DMS53 treated with DMSO at 0.1 percent for 48 hours (cell line): ENCODE measurements around the gene ZNF655.
A peak's percentile ranks its signal among the peaks of the same experiment; 100 is the strongest.

Experiments
- DNase-seq: peaks from one replicate; lab custom pipeline; 2025; ENCODE audit not compliant: unreplicated experiment; lab: John Stamatoyannopoulos, UW

ZNF655 gene

DNA sequence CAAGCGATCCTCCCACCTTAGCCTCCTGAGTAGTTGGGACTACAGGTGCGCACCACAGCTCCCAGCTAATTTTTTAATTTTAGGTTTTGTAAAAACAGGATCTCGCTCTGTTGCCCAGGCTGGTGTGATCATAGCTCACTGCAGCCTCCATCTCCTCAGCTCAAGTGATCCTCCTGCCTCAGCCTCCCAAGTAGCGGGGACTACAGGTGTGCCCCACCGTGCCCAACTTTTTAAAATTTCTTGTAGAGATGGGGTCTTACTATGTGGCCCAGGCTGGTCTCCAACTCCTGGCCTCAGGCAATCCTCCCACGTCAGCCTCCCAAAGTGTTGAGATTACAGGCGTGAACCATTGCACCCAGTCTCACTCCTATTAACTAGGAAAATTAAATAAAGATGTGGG is 47.1 kb downstream of the ZNF655 start:
- no peak for DNase-seq

DNA sequence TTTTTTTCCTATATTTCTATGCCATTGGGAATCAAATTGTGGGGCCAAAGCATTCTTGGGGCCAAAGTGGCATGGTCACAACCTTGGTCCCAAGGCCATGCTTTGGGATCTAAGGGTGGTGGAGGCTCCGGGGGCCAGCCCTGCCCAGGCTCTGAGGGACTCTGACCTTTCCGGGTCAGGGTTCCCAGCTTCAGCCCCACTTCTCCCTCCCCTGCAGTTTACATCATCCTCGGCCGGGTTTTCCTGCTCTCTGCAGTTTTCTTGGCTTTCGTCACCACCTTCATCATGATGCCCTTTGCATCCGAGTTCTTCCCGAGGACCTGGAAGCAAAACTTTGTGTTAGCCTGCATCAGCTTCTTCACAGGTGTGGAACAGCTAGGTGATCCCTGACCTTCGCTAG is 48.1 kb downstream of the ZNF655 start:
- no peak for DNase-seq

DNA sequence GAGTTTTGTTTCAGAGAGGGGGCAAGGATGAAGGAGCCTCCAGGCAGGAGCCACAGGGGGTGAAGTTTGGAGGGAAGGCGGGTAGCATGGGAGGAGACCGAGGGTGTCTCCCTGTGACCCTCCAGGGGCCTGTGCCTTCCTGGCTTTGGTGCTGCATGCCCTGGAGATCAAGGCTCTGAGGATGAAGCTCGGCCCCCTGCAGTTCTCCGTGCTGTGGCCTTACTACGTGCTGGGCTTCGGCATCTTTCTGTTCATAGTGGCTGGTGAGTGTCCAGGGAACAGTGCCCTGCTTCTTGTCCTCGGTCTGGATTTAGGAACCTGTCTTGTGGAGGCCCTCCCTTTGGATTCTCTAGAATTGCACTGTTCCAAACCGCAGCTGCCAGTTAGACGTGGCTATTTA is 49.1 kb downstream of the ZNF655 start:
- no peak for DNase-seq

DNA sequence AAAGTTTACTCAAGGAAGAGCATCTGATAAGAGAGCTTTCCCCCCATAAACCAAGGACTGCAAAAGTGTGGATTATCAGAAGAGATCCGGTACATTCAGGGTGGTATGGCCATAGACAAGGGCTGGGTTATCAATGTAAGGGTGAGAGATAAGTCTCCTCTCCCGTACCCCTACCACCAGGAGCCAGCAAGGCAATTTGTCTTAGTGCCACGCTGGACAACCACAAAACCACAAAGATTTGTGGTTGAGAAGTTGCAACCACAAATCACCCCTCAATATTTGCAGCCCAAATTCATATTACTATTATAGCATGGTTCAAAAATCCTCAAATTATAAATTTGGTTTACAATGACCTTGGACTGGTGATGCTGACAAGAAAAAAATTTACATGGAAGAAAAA is 56.1 kb downstream of the ZNF655 start:
- no peak for DNase-seq

DNA sequence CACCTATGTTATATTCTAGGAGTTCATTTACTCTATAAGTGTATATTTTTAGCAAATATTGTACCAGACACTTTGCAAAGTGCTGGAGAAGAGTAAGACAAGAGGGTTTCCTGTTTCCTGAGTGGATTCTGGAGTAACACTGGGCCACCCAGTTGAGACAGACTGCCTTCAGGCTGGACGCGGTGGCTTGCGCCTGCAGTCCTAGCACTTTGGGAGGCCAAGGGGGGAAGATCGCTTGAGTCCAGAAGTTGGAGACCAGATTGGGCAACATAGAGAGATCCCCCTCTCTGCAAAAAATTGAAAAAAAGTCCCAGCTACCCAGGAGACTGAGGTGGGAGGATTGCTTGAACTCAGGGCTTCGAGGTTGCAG is 57.5 kb downstream of the ZNF655 start:
- DNase-seq: no peak

DNA sequence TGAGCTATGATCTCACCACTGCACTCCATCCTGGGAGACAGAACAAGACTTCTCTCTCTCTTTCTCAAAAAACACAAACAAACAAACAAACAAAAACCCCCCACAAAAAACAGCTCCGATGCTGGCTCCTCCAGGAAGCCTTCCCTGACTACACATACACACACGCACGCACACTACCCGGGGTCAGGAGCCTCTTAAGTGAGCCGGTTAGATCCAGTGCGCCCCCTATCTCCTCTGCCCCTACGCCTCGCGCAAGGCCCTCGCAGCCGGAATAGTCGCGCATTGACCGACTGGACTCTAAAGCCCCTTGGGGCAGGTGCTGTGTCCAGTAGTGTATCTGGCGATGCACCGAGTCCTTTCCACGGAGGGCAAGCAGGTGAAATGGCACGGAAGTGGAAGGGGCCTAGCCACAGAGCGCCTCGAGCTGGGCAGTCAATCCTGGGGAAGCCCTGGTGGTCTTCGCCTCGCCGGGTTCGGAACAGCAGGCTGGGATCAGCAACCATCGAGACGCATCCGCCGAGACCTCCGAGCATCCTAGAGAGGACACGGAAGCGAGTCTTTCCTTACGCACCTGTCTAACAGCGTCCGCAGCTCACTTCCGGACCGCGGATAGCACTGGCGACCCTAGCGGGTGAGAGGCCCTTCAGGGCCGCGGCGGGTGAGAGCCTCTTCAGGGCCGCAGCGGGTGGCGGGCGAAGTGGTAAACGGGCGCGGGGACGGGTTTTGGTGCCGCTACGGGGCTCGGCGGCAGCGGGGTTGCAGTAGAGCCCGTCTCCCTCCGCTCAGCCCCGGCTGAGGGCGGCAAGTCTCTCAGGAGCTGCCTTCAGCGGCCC is 58.1 kb downstream of the ZNF655 start, which contains the start of gene ZSCAN25:
Gene ZSCAN25 (plus strand): TSS at position 588 of the 833 bp plus-strand sequence. CDS start 2,661 bp downstream, outside the sequence.
- DNase-seq: peak; percentile 93

DNA sequence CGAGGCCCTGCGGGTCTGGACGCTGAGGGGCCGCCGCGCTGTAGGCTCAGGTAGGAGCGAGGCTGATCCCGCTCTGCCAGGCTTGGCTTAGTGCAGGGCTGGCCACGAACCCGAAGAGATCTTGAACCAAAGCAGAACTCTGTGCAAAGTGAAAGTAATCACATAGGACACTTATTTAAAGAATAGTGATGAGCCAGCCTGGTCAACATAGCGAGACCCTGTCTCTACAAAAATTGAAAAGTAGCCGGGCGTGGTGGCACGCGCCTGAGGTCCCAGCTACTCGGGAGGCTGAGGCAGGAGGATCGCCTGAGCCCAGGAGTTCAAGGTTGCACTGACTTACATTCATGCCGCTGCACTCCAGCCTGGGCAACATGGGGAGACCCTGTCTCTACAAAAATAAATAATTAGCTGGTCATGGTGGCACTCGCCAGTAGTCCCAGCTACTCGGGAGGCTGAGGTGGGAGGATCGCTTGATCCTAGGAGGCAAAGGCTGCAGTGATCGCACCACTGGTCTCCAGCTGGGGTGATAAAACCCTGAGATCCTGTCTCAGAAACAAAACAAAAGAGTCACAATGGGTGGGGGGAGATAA is 58.8 kb downstream of the ZNF655 start:
- DNase-seq: no peak

DNA sequence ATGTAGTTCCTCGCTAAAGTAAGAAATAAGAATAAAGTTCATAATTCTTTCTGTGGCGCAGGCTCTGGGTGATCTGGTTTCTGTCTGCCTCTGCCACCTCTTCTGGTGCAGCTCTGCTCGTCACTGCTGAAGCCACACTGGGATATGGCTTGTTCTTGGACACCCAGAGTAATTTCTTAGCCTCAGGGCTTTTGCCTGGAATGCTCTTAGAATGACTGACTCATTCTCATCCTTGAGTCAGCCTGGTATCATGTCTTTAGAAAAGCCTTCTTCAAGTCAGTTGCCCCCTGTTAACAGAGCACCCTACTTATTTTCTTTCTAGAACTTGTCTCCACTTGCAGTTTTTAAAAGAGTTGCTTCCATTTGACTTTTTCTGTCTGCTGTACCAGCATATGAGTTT is 60.3 kb downstream of the ZNF655 start:
- DNase-seq: no peak

DNA sequence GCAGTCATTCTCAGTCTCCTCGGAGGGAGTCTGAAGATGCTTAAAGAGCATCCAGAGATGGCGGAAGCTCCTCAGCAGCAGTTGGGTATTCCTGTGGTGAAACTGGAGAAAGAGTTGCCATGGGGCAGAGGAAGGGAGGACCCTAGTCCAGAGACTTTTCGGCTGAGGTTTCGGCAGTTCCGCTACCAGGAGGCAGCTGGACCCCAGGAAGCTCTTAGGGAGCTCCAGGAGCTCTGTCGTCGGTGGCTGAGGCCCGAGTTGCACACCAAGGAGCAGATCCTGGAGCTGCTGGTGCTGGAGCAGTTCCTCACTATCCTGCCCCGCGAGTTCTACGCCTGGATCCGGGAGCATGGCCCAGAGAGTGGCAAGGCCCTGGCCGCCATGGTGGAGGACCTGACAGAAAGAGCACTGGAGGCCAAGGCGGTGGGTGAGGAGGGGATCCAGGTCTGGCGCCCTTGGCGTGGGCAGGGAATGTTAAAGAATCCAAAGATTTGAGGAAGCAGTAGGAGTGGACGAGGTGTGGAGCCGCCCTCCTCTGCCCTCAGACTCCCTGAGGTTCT is 61.2 kb downstream of the ZNF655 start:
- DNase-seq: no peak

DNA sequence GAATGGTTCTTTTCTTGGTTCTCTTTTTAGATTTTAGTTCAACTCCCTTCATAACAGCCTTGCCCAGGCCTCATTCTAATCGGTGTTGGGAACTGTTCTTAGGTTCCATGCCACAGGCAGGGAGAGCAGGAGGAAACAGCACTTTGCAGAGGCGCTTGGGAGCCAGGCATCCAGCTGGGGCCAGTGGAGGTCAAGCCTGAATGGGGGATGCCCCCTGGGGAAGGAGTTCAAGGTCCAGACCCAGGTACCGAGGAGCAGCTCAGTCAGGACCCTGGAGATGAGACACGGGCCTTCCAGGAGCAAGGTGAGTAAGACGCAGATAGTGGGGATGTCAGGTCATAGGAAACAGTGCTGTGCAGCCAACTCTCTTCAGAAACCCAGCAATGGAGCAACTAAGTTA is 62.8 kb downstream of the ZNF655 start:
- DNase-seq: no peak

DNA sequence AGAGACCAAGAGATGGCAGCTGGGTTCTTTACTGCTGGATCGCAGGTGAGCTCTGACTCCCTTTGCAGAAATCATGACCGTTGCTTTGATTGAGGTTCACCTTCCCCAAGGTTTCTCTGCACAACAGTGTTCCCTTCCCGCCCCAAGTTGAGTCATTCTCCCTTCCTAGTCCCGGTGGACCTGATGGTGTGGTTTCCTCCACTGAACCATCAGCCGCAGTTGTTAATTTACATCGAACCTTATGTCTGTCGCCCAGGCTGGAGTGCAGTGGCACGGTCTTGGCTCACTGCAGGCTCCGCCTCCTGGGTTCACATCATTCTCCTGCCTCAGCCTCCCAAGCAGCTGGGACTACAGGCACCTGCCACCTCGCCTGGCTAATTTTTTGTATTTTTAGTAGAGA is 64.2 kb downstream of the ZNF655 start:
- DNase-seq: no peak

DNA sequence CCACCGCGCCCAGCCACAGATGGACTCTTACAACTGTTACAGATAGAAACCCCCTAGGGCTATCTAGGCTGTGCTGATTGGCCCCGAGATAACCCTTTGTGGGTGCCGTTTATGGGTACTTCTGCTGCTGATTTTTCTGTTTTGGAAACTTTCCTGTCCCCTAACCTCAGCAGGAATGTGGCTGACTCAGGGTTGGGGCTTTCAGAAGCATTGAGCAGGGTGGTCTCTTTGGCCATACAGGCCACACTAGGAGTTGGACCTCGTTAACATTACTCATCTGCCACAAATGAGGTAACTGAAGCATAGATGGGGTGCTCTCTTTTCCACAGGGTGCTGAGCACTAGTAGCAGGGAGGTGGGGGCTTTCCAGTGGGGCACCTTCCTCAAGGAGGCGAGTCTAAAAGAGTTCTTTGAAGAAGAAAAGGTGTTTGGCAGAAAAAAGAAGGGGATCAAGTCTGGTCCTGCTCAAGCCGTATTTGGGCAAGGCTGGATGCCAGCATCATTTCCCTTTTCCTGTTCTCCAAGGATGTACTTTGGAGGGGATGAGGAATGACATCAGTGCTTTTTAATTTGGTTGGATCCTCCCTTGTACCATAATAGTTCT is 64.8 kb downstream of the ZNF655 start:
- no peak for DNase-seq

DNA sequence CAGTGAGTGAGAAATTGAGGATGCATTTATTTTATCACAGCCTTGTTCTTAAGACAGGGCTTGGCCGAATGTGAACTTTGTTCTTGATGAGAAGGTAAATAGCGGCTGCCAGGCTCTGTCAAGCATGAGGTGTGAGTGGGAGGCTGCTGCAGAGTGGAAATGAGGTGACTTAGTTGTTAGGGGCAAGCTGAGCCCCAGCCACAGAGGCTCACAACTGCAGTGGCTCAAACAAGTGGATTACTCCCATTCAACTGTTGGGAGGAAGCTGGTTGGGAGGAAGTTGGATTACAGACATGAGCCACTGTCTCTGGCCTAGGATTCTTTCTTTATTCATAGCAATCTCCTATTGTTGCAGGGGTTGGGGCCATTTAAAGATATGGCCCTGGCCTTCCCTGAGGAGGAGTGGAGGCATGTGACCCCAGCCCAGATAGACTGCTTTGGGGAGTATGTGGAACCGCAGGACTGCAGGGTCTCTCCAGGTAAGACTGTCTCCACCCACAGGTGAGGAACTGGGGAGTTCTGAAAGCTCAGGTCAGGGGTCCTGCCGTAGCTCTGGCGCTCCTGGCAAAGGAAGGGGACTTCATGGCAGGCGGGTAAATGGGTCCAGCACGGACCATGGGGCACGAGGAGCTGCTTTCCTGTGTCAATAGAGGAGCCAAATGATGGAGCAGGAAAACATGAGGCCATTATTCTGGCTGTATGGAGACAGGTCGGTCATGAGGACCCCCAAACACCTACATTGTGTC is 65.4 kb downstream of the ZNF655 start:
- no peak for DNase-seq

DNA sequence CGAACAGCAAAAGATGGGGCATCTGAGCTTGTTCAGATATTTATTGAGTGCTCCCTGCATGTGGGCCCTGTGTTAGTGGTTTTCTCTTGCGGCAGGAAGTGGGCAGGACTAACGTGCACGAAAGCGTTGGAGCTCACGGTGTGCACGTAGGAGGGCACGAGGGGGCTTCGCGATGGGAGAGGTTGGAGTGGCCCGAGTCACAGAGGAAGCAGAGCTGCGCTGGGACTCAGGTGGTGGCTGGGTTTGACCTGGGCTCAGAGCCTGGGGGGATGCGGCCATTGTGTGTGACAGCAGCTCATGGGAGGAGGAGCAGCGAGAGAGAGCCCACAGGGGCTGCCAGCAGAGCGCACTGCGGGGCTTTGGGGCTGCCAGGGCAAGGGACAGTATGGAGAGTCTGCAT is 66.0 kb downstream of the ZNF655 start:
- no peak for DNase-seq

DNA sequence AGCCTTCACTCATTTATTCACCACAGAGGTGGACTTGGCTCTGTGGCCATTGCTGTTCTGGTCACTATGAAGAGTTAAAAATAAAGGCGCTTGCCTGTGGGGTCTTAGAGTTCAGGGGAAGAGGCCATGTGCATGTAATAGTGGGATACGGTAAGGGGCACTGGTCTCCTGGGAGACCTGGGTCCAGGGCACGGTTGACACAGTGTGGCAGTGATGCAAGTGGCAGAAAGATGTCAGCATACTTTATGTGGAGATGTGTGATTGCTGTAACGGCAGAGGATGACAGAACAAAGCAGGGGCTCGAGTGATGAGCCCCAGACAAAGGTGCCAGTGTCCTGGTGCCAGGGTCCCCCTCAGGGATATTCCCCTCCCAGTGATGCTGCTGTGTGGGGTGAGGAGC is 66.9 kb downstream of the ZNF655 start:
- no peak for DNase-seq

DNA sequence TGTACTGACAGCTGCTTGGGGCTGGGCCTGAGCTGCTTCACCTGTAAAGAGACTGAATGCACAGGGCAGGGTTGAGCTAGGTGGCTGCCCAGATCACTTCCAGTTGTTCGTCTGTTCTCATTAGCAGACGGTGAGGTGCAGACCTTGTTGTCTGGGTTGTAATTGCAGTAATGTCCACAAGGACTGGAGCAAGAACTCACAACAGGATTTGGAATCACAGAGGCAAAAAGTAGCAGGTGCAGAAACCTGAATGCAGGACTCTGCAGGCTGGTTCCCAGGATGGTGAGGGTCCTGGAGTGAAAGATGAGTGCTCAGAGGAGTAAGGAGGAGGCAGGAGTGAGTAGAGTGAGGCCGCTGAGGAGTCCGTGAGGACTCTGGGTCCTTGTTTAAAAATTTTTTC is 67.5 kb downstream of the ZNF655 start:
- DNase-seq: no peak
